Measurements from ENCODE around the gene RNF121.

DNA sequence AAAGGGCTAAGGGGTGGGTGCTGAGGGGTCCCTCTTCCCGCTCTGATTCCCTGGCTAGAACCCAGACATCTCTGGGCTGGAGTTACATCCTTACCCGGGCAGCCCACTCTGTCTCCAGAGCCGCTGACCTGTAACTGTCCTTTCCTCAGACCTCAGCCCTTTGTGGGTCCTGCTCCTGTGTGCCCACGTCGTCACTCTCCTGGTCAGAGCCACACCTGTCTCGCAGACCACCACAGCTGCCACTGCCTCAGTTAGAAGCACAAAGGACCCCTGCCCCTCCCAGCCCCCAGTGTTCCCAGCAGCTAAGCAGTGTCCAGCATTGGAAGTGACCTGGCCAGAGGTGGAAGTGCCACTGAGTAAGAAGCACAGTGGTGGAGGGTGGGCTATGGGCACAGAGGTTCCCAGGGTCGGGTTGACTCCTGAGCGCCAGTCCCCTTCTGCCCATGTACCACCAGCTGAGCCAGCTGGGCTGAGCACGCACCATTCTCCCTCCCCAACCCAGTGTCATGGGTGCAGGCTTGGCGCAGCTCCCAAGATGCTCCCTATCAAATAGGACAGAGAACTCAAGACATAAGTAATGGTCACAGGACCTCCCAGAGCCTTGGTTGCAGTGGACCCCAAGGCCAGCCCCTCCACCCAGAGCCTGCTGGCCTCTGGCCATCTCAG is 71.5 kb downstream of the RNF121 start:
- TF ChIP-seq, protein P1, sequence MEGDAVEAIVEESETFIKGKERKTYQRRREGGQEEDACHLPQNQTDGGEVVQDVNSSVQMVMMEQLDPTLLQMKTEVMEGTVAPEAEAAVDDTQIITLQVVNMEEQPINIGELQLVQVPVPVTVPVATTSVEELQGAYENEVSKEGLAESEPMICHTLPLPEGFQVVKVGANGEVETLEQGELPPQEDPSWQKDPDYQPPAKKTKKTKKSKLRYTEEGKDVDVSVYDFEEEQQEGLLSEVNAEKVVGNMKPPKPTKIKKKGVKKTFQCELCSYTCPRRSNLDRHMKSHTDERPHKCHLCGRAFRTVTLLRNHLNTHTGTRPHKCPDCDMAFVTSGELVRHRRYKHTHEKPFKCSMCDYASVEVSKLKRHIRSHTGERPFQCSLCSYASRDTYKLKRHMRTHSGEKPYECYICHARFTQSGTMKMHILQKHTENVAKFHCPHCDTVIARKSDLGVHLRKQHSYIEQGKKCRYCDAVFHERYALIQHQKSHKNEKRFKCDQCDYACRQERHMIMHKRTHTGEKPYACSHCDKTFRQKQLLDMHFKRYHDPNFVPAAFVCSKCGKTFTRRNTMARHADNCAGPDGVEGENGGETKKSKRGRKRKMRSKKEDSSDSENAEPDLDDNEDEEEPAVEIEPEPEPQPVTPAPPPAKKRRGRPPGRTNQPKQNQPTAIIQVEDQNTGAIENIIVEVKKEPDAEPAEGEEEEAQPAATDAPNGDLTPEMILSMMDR (IDR thresholded peaks at IDR 0.05; ENCODE audit: low read length), result no peak
- no peak for TF ChIP-seq EZH2 (optimal IDR thresholded peaks at IDR 0.05; ENCODE audit: low read depth, low read length)

All from MM.1S (cell line).